Natural killer cell (primary cell): ENCODE measurements around the gene KRTAP12-1. TPM values are rescaled to one million over a fixed set of nuclear protein-coding genes. Genes with fewer than 3 reads are reported as not detected.
"Not testable (repeated sequence)": the region's sequence is repeated elsewhere in the genome, so short reads cannot be mapped to it uniquely, and the experiment has no call there.

Source experiments
- ATAC-seq, 3 donors: fragments of 150-1000 bp in 2 of 3; fragments of 200-7000 bp in 1 of 3; cut with Tn5 transposase; 1 replicate in 1 of 3; 2 replicates in 2 of 3; pipeline ENCODE4 v1.10.0; 2021; ENCODE audit warnings: mild to moderate bottlenecking in 2 of 3, moderate library complexity in 2 of 3
- DNase-seq, 2 donors: peaks; one replicate each; pipeline versions ENCODE4 v3.0.0 to v3.0.0-alpha.2; 2013 to 2021; ENCODE audit warnings: mixed read lengths in 1 of 2
- H3K27ac ChIP-seq: one replicate; pipeline ENCODE4 v1.5.1; 2013; ENCODE audit warnings: mild to moderate bottlenecking, low read length
- H3K27me3 ChIP-seq: one replicate; pipeline ENCODE4 v1.6.1; 2013; ENCODE audit warnings: low read length; ENCODE audit not compliant: control insufficient read depth, insufficient read depth
- H3K36me3 ChIP-seq: one replicate; pipeline ENCODE4 v1.6.1; 2013; ENCODE audit warnings: low read length; ENCODE audit not compliant: control insufficient read depth, insufficient read depth
- H3K4me1 ChIP-seq: one replicate; pipeline ENCODE4 v1.6.1; 2013; ENCODE audit warnings: low read length; ENCODE audit not compliant: control insufficient read depth, insufficient read depth
- H3K4me3 ChIP-seq: one replicate; pipeline ENCODE4 v1.5.1; 2013; ENCODE audit warnings: low read length
- H3K9me3 ChIP-seq: one replicate; pipeline ENCODE4 v1.6.1; 2013; ENCODE audit warnings: low read length; ENCODE audit not compliant: control insufficient read depth, insufficient read depth
- H3K27ac Mint-ChIP-seq, 2 donors: one replicate each; pipeline ENCODE4 v1.8.0; 2022; ENCODE audit warnings: mild to moderate bottlenecking in 2 of 2, mixed read lengths in 2 of 2, moderate library complexity in 1 of 2
- H3K27me3 Mint-ChIP-seq, 2 donors: one replicate each; pipeline ENCODE4 v1.8.0; 2022; ENCODE audit warnings: low read depth in 2 of 2, mixed read lengths in 2 of 2
- H3K36me3 Mint-ChIP-seq: one replicate; pipeline ENCODE4 v1.8.0; 2022; ENCODE audit warnings: mixed read lengths
- H3K4me1 Mint-ChIP-seq, 2 donors: one replicate each; pipeline ENCODE4 v1.8.0; 2022; ENCODE audit warnings: mixed read lengths in 2 of 2
- H3K4me3 Mint-ChIP-seq: one replicate; pipeline ENCODE4 v1.8.0; 2022; ENCODE audit warnings: mild to moderate bottlenecking, moderate library complexity, mixed read lengths
- H3K9me3 Mint-ChIP-seq, 2 donors: one replicate each; pipeline ENCODE4 v1.8.0; 2022; ENCODE audit warnings: mixed read lengths in 2 of 2
- CTCF ChIP-seq: fragments of 200-600 bp; IDR thresholded peaks from one replicate; pipeline ENCODE4 v1.8.0; 2022; ENCODE audit warnings: antibody characterized with exemption
- WGBS: methylation state at CpG from one replicate; pipeline ENCODE4 v1.1.7; 2013; ENCODE audit warnings: missing lambda C conversion rate; ENCODE audit not compliant: insufficient coverage; 5-methylcytosine and 5-hydroxymethylcytosine counted together
- intact Hi-C: fragments of 100-400 bp; cut with micrococcal nuclease; formaldehyde crosslinking; loops from one replicate; pipeline ENCODE4 v1.14.2; 2022
- total RNA-seq, 4 donors: library from RNA; stranded (reverse); fragments of 120-200 nt in 1 of 4; gene quantifications; one replicate each; pipeline versions ENCODE4 v1.2.3 to v1.2.4, GENCODE V29; 2013 to 2022

The KRTAP12-1 gene
- total RNA-seq, 3 donors from 2014 or later (not counting 1 experiment from before 2014, with no cell fraction given) = not detected

GRCh38 chr21:44699502-44700001, 17.6 kb upstream of the KRTAP12-1 start:
- ATAC-seq = no peak
- peaks cover 38% of the 10 kb centered on the region for H3K27me3 ChIP-seq
- Mint-ChIP-seq H3K27me3 (peaks cover 62 to 77% of the 10 kb centered on the region in 2 donors), H3K4me3 (no peak overlapping the region), H3K27ac (no peak overlapping the region), H3K4me1 (peaks cover 0 to 17% of the 10 kb centered on the region in 2 donors), H3K36me3 (no peaks in the 10 kb centered on the region), H3K9me3 (no peaks in the 10 kb centered on the region)
- no peak overlapping the region for H3K4me3 ChIP-seq
- WGBS = 56% methylated on average over 17 of the region's 17 CpGs
- H3K9me3 ChIP-seq = no peaks in the 10 kb centered on the region
- DNase-seq = no peak
- no peaks in the 10 kb centered on the region for H3K4me1 ChIP-seq
- intact Hi-C loops = no loop called here
- no peak for TF ChIP-seq CTCF
- no peaks in the 10 kb centered on the region for H3K36me3 ChIP-seq
- H3K27ac ChIP-seq = no peak overlapping the region

- H3K36me3 Mint-ChIP-seq = peaks cover 2% of the 10 kb centered on the region
- peaks cover 57 to 73% of the 10 kb centered on the region in 2 donors for H3K27me3 Mint-ChIP-seq
Observed at GRCh38 chr21:44697811-44698734, 16.1 kb upstream of the KRTAP12-1 start.

GRCh38 chr21:44697172-44697810, 15.3 kb upstream of the KRTAP12-1 start, which contains the start of gene KRTAP10-12:
Gene KRTAP10-12, plus strand, starts transcription at chr21:44697172. Its CDS starts 30 bp downstream, at chr21:44697202.
- H3K36me3 ChIP-seq, H3K9me3 Mint-ChIP-seq, H3K4me1 ChIP-seq, H3K27ac Mint-ChIP-seq, H3K27ac ChIP-seq, H3K9me3 ChIP-seq, H3K4me3 Mint-ChIP-seq, H3K4me3 ChIP-seq, DNase-seq, ATAC-seq, intact Hi-C loops: not testable (repeated sequence)
- WGBS = 59% methylated on average over 17 of the region's 21 CpGs
- Mint-ChIP-seq H3K27me3 (peaks cover 52 to 74% of the 10 kb centered on the region in 2 donors), H3K4me1 (peaks cover 0 to 17% of the 10 kb centered on the region in 2 donors), H3K36me3 (peaks cover 10% of the 10 kb centered on the region)
- peaks cover 25% of the 10 kb centered on the region for H3K27me3 ChIP-seq

More at GRCh38 chr21:44697811-44698734, 16.1 kb upstream of the KRTAP12-1 start:
- 41% methylated on average over 35 of the region's 35 CpGs for WGBS
- Mint-ChIP-seq H3K27ac (no peak overlapping the region), H3K9me3 (no peaks in the 10 kb centered on the region), H3K4me3 (no peak overlapping the region), H3K4me1 (peaks cover 0 to 17% of the 10 kb centered on the region in 2 donors)
- Histone ChIP-seq H3K36me3 (no peaks in the 10 kb centered on the region), H3K4me3 (no peak overlapping the region), H3K4me1 (no peaks in the 10 kb centered on the region), H3K27me3 (peaks cover 30% of the 10 kb centered on the region), H3K27ac (no peak overlapping the region), H3K9me3 (no peaks in the 10 kb centered on the region)
- intact Hi-C loops = no loop called here
- DNase-seq = no peak
- ATAC-seq = no peak
- no peak for TF ChIP-seq CTCF

- no peak for ATAC-seq
- 83% methylated on average over 10 of the region's 10 CpGs for WGBS
- no peak for TF ChIP-seq CTCF
- no peak overlapping the region for H3K4me3 ChIP-seq
- DNase-seq = no peak
- H3K36me3 Mint-ChIP-seq = peaks cover 12% of the 10 kb centered on the region
- H3K4me1 Mint-ChIP-seq = peaks cover 0 to 17% of the 10 kb centered on the region in 2 donors
- H3K27ac Mint-ChIP-seq = no peak overlapping the region
- H3K36me3 ChIP-seq = no peaks in the 10 kb centered on the region
- H3K4me1 ChIP-seq = no peaks in the 10 kb centered on the region
- H3K9me3 Mint-ChIP-seq = peaks cover 0 to 6% of the 10 kb centered on the region in 2 donors
- H3K27me3 ChIP-seq = peaks cover 22% of the 10 kb centered on the region
- H3K27me3 Mint-ChIP-seq = peaks cover 45 to 75% of the 10 kb centered on the region in 2 donors
- intact Hi-C loops = no loop called here
- H3K9me3 ChIP-seq = no peaks in the 10 kb centered on the region
- H3K4me3 Mint-ChIP-seq = no peak overlapping the region
- no peak overlapping the region for H3K27ac ChIP-seq
Observed at GRCh38 chr21:44696572-44696971, 14.6 kb upstream of the KRTAP12-1 start.
